Measurements from ENCODE around the gene PTDSS2.
A peak's percentile ranks its signal among the peaks of the same experiment; 100 is the strongest.
"Not testable (repeated sequence)": the region's sequence is repeated elsewhere in the genome, so short reads cannot be mapped to it uniquely, and the experiment has no call there.

PTDSS2 gene

GRCh38 chr11:449889-450808 is at the start of gene PTDSS2:
Gene PTDSS2, plus strand, starts transcription at chr11:450279. Its CDS starts 177 bp downstream, at chr11:450456.
- DNase-seq (ENCODE audit: low spot score), result peak; percentile 95

DNA sequence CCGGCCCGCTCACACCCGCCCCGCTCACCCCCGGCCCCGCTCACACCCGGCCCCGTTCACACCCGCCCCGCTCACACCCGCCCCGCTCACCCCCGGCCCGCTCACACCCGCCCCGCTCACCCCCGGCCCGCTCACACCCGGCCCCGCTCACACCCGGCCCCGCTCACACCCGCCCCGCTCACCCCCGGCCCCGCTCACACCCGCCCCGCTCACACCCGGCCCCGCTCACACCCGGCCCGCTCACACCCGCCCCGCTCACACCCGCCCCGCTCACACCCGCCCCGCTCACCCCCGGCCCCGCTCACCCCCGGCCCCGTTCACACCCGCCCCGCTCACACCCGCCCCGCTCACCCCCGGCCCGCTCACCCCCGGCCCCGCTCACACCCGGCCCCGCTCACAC is 48.9 kb upstream of the PTDSS2 start:
- not testable (repeated sequence) for DNase-seq (ENCODE audit: low spot score)

- DNase-seq (ENCODE audit: low spot score), result no peak
Measured at GRCh38 chr11:403021-403760, 46.9 kb upstream of the PTDSS2 start.

GRCh38 chr11:403761-404431 is 46.2 kb upstream of the PTDSS2 start:
- DNase-seq (ENCODE audit: low spot score), result no peak

GRCh38 chr11:404551-405264 is 45.4 kb upstream of the PTDSS2 start:
- DNase-seq (ENCODE audit: low spot score), result no peak

DNA sequence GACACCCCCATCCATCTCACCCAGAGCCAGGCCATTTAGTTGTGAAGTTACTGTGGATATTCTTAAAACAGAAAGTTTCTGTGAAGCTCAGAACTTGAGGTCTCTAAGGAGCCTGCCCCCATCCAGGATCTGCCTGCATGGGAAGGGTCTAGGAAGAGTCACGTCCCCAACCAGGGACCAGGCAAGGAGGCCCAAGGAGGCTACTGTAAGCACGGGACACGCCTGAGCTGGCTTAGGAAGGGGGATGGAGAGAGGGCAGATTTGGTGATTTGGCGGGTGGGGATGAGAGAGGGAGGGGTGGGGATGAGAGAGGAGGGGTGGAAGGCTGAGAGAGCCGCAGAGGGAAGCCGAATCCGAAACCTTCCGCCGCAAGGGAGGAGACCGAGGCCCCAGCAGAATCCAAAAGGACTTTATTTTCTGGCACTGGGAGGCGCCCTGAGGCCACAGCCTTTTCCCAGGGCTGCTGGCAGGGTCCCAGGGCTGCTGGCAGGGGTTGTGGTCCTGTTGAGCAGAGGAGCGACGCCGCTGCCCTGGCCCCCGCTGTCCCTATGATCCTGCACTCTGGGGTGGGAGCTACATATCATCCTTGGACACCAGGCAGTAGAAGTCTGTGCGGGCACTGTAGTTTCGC is 44.6 kb upstream of the PTDSS2 start:
- no peak for DNase-seq (ENCODE audit: low spot score)

DNA sequence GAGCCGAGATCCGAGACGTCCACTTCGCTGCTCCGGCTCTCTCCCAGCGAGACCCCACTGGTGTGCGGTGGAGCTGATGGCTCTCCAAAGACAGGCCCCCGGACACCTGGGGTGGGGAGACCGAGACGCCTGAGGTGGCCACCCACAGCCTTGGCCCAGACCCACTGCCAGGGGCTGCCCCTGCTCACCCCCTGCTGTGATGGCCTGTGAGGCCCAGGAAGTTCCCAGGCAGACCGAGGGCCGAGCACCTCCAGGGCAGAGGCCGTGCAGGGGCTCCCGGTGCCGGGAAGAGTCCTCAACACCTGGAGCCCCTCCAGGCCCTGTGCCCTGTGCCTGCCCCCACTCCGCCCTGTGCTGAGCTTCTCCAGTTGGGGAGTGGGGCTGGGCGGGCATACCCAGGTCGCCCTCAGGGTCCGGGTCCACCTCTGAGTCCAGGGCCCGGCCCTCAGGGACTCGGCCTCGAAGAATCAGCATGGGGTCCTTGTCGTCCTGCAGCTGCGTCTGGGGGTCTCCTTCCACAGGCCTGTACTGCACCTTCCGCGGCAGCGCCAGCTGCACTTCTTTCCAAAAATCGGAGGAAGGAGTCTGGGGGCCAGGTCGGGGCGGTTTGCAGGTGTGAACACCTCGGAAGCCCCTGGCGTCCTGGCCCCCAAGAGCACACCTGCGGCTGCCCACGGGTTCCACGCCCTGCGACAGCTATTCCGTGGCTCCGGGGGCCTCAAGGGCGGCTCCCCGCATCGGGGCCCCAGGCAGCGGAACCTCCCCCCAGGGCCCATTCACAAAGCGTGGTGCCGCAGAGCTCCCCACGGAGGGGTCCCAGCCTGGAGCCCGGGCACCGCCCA is 43.9 kb upstream of the PTDSS2 start:
- DNase-seq (ENCODE audit: low spot score), result no peak

DNA sequence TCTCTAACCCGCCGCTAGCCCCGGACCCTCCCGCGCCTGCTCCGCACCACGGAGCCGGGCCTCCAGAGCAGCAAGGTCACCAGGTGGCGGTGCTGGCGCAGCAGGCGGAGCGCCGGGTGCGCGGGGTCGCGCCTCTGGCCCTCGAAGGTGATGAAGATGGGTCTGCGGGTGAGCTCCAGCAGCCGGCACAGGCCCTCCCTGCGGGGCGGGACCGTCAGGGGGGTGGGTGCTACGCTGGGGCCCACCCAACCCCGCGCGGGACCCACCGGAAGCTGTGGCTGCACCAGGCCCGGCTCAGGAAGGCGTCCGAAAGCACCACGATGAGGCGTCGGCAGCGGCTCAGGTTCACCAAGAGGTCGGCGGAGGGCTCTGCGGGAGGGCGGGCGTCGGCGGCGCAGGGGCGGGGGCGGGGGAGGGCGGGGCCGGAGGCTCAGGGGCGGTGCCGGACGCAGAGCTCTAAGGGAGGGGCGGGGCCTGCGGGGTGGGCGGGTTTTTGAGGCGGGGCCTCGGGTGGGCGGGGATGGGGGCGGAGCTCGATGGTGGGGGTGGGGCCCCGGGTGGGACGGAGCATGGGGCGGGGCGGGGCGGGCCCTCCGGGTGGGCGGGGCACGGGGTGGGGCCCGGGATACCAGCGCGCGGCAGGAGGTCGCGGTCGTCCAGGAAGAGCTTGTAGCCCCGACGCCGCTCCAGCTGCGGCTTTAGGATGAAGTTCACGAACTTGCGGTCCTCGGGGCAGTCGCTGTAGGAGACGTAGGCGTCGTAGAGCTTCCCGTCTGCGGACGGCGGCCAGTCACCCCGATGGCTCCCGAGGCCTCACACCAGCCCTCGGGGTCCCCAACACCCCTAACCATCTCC is 43.1 kb upstream of the PTDSS2 start:
- peak; percentile 84 for DNase-seq (ENCODE audit: low spot score)

- DNase-seq (ENCODE audit: low spot score), result no peak
Measured at GRCh38 chr11:407651-408123, 42.4 kb upstream of the PTDSS2 start.

- no peak for DNase-seq (ENCODE audit: low spot score)
Measured at GRCh38 chr11:408154-409007, 41.7 kb upstream of the PTDSS2 start.

DNA sequence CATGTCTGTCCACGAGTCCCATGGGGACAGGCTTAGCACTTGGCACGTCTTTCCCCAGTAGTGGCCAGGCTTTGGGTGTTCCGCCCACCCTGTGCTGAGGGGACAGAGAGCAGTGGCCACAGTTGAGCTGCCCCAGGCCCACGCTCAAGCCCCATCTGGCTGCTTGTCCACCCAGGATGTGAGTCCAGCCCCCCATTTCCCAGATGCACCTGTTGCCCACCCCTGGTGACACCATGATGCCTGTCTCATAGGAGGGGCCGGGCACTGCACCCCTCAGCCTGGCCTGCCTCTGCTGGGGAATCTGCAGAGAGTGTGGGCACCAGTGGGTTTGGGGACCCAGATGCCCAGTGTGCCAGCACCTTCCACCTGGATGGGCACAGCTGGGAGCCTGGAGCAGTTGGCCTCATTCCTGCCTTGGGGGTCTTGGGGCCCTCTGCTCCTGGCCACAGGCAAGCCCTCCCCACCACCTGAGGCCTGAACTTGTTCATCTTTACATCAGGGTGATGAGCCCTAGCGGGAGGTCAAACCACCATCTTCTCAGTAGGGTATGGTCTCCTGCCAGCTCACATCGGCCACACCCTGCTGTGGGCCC is 41.0 kb upstream of the PTDSS2 start:
- DNase-seq (ENCODE audit: low spot score), result no peak

- peak; percentile 46 for DNase-seq (ENCODE audit: low spot score)
Measured at GRCh38 chr11:409600-410483, 40.2 kb upstream of the PTDSS2 start.

DNA sequence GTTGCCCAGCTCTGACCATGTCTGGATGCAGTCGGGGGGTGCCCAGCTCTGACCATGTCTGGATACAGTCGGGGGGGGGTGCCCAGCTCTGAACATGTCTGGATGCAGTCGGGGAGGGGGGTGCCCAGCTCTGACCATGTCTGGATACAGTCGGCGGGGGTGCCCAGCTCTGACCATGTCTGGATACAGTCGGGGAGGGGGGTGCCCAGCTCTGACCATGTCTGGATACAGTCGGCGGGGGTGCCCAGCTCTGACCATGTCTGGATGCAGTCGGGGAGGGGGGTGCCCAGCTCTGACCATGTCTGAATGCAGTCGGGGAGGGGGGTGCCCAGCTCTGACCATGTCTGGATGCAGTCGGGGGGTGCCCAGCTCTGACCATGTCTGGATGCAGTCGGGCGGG is 39.4 kb upstream of the PTDSS2 start:
- DNase-seq (ENCODE audit: low spot score), result not testable (repeated sequence)

- not testable (repeated sequence) for DNase-seq (ENCODE audit: low spot score)
Measured at GRCh38 chr11:411520-411919, 38.6 kb upstream of the PTDSS2 start.

DNA sequence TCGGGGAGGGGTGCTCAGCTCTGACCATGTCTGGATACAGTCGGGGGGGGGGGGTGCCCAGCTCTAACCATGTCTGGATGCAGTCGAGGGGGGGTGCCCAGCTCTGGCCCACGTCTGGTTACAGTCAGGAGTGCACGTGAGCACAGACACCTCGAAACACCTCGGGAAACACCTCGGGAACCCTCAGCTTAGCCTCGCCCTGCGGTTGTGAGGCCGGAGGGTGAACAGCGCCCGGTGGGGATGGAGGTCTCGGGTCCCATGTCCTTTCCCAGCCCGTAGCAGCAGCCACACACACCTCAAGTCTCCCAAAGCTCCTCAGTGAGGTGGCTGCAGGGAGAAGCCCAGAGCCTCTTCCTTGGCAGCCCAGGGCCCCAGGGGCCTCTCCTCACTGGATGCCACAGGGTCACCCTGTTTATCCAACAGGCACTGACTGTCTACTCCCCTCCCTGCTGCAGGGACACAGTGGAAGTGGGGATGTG is 37.4 kb upstream of the PTDSS2 start:
- no peak for DNase-seq (ENCODE audit: low spot score)

- no peak for DNase-seq (ENCODE audit: low spot score)
Measured at GRCh38 chr11:413120-414081, 36.7 kb upstream of the PTDSS2 start.
